Left lung (tissue), 10 donors: ENCODE results near the gene PTGR3. TPM values are rescaled to one million over a fixed set of nuclear protein-coding genes. Genes with fewer than 3 reads are reported as not detected.

ENCODE experiments used
- ATAC-seq: fragments of 200-7000 bp; cut with Tn5 transposase; one replicate; pipeline ENCODE4 v1.9.1; 2020; ENCODE audit warnings: moderate library complexity
- DNase-seq, 4 donors: peaks; one replicate each; pipeline ENCODE4 v3.0.0-alpha.2; 2013 to 2020
- H3K27ac ChIP-seq, 2 donors: fragments of 200-600 bp; sonication (generic) in 1 of 2; one replicate each; pipeline versions ENCODE4 v1.5.0 to v1.8.0; 2020 to 2021
- H3K27me3 ChIP-seq, 2 donors: fragments of 200-600 bp; sonication (generic) in 1 of 2; one replicate each; pipeline versions ENCODE4 v1.5.0 to v1.8.0; 2020 to 2021
- H3K36me3 ChIP-seq, 2 donors: fragments of 200-600 bp; sonication (generic) in 1 of 2; one replicate each; pipeline versions ENCODE4 v1.5.0 to v1.8.0; 2020 to 2021
- H3K4me1 ChIP-seq, 2 donors: fragments of 200-600 bp; one replicate each; pipeline ENCODE4 v1.8.0; 2021
- H3K4me3 ChIP-seq, 2 donors: fragments of 200-600 bp; sonication (generic) in 1 of 2; one replicate each; pipeline versions ENCODE4 v1.5.0 to v1.8.0; 2020 to 2021; ENCODE audit warnings: mild to moderate bottlenecking in 1 of 2
- H3K9me3 ChIP-seq, 2 donors: fragments of 200-600 bp; sonication (generic) in 1 of 2; one replicate each; pipeline versions ENCODE4 v1.5.0 to v1.8.0; 2020 to 2021
- CTCF ChIP-seq, 2 donors: fragments of 200-600 bp; sonication (generic) in 1 of 2; IDR thresholded peaks; one replicate each; pipeline versions ENCODE4 v1.5.0 to v1.8.0; 2021; ENCODE audit warnings: antibody characterized with exemption in 2 of 2
- intact Hi-C, 2 donors: fragments of 100-400 bp; cut with DNase I; formaldehyde crosslinking; loops; one replicate each; pipeline versions ENCODE4 v1.11.2 to v1.14.2; 2022
- polyA plus RNA-seq, 6 donors: library from polyadenylated mRNA; unstranded; fragments of 120-200 nt; gene quantifications; one replicate each; pipeline ENCODE4 v1.2.1, GENCODE V29; 2013; ENCODE audit not compliant: insufficient read length in 6 of 6
- total RNA-seq, 2 donors: library from RNA; stranded (reverse); fragmentation: NEBNext Ultra II Directional; extraction: Animal tissue kit (Norgen Biotek cat#: 25700); gene quantifications; one replicate each; pipeline ENCODE4 v1.2.1, GENCODE V29; 2021
- donor health status: DM: no; HTN: yes; CAD: no.
- donor health status: DM: no; HTN: no; CAD: no.

The PTGR3 gene
- total and polyA plus RNA-seq, 8 donors: 25.7 to 55.0 (median 46.4) TPM

DNA sequence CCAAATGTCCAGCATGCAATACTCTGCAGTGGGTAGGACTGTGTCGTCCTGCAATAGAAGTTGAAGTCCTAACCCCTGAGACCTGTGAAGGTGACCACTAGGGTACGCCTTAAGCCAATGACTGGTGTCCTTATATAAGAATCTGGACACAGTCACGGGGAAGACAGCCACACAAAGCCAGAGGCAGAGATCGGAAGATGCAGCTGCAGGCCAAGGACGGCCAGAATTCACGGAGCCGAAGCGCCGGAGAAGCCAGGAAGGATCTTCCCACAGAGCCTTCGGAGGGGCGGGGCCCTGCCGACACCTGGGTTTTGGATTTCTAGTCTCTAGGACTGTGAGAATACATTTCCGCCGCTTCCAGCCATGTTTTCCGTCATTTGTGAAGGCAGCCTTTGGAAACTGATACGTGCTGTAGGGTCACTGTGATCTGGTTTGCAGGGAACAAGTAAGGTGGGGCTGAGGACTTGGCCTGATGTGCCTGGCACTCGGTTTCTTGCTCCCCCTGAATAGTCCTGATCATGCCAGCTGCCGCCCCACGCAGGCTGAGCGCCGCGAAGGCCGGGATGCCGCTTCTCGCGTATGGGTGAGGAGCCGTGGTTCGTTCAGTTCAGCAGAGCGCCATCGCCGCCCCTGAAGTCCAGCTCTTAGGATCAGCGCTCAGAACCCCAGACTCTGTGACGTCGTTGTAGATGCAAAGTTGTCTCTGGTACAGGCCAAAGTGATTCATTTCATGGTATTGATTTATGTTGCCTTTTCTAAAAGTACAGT lies 38.7 kb downstream of the PTGR3 start:
- no peak for ATAC-seq
- peaks cover 0 to 14% of the 10 kb centered on the region in 2 donors for H3K27me3 ChIP-seq
- H3K4me3 ChIP-seq: no peak overlapping the region
- H3K36me3 ChIP-seq: no peaks in the 10 kb centered on the region
- no peak for TF ChIP-seq CTCF (IDR thresholded peaks at IDR 0.05)
- H3K4me1 ChIP-seq: no peaks in the 10 kb centered on the region
- no peak for DNase-seq
- H3K27ac ChIP-seq: no peak overlapping the region
- no peaks in the 10 kb centered on the region for H3K9me3 ChIP-seq
- intact Hi-C loops: no loop called here

DNA sequence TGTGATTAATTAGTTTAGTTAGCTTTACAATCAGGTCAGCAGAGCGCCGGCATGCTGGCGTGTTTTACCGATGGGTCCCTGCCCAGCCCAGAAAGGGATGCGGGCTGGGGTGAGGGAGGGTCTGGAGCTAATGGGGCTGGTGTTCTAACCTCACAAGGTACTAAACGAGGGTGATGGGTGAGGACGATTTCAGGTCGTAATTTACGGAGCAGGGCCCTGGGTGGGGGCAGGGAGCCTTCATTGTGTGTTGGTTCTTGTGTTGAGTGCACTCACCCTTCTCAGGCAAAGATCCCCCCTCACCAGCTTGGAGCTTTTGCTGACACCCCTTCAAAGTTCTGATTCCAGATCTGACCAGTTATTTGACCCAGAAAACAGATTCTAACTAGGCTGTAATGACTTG lies 39.5 kb downstream of the PTGR3 start:
- DNase-seq: no peak
- peaks cover 0 to 14% of the 10 kb centered on the region in 2 donors for H3K27me3 ChIP-seq
- no peak overlapping the region for H3K4me3 ChIP-seq
- H3K9me3 ChIP-seq: no peaks in the 10 kb centered on the region
- no peak for TF ChIP-seq CTCF (IDR thresholded peaks at IDR 0.05)
- ATAC-seq: no peak
- intact Hi-C loops: no loop called here
- H3K4me1 ChIP-seq: no peaks in the 10 kb centered on the region
- no peak overlapping the region for H3K27ac ChIP-seq
- no peaks in the 10 kb centered on the region for H3K36me3 ChIP-seq

- Histone ChIP-seq H3K9me3 (no peaks in the 10 kb centered on the region), H3K36me3 (no peaks in the 10 kb centered on the region), H3K4me3 (no peak overlapping the region), H3K4me1 (no peaks in the 10 kb centered on the region), H3K27me3 (peaks cover 0 to 14% of the 10 kb centered on the region in 2 donors), H3K27ac (no peak overlapping the region)
- ATAC-seq (no peak), DNase-seq (no peak)
- no peak for TF ChIP-seq CTCF (IDR thresholded peaks at IDR 0.05)
- intact Hi-C loops: no loop called here
Measured at GRCh38 chr18:75168619-75169018, 40.3 kb downstream of the PTGR3 start.

DNA sequence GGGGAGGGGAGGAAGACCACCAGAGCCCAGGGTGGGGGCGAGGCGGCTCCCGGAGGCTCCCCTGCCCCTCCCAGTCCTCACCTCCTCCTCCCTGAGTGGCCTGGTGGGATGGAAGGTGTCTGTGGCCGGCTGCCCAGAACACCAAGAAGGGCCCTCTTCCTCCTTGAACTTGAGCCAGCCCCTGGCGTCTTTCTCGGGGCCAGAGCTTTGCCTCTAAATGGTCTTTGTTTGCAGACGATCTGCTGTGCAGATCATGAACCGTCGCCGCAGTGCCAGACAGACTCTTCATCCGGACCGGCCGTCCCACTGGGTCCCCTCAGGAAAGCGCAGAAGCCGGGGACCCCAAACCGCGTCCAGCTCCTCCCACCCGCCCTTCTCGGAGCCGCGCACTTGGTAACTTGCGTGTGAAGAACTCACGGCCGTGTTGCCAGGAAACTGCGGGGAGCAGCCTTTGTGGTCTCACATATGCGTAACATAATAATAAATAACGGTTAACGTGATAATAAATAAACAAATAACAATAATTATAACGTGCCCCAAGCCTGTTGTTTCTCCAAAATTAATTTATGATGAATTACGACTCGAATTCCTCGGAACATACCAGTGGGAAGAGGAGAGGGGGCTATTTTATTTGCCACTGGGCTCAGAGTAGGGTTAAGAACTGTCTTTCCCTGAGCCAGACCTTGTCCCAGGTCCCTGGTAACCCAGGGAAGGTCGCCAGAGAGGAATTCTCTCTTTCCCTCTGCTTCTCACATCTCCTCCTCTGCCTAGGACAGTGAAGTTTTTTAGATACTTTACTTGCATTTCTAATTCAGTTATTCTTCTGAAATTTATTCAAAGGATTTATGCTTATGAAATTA lies 41.0 kb downstream of the PTGR3 start:
- H3K36me3 ChIP-seq: no peaks in the 10 kb centered on the region
- intact Hi-C loops: no loop called here

More for the DNA sequence above, 41.0 kb downstream of the PTGR3 start:
- DNase-seq: peak in 2 of 4 donors; percentile 38 to 57
- Histone ChIP-seq H3K4me3 (no peak overlapping the region), H3K9me3 (no peaks in the 10 kb centered on the region), H3K4me1 (no peaks in the 10 kb centered on the region), H3K27me3 (peaks cover 0 to 14% of the 10 kb centered on the region in 2 donors), H3K27ac (no peak overlapping the region)
- ATAC-seq: peak; percentile 26
- TF ChIP-seq CTCF (IDR thresholded peaks at IDR 0.05): no peak
